Measurements from ENCODE around the gene SLC25A22. TPM values are rescaled to one million over a fixed set of nuclear protein-coding genes. Genes with fewer than 3 reads are reported as not detected.
A peak's percentile ranks its signal among the peaks of the same experiment; 100 is the strongest.

Gene SLC25A22
- polyA plus RNA-seq, 1 donor: 9.2 TPM

DNA sequence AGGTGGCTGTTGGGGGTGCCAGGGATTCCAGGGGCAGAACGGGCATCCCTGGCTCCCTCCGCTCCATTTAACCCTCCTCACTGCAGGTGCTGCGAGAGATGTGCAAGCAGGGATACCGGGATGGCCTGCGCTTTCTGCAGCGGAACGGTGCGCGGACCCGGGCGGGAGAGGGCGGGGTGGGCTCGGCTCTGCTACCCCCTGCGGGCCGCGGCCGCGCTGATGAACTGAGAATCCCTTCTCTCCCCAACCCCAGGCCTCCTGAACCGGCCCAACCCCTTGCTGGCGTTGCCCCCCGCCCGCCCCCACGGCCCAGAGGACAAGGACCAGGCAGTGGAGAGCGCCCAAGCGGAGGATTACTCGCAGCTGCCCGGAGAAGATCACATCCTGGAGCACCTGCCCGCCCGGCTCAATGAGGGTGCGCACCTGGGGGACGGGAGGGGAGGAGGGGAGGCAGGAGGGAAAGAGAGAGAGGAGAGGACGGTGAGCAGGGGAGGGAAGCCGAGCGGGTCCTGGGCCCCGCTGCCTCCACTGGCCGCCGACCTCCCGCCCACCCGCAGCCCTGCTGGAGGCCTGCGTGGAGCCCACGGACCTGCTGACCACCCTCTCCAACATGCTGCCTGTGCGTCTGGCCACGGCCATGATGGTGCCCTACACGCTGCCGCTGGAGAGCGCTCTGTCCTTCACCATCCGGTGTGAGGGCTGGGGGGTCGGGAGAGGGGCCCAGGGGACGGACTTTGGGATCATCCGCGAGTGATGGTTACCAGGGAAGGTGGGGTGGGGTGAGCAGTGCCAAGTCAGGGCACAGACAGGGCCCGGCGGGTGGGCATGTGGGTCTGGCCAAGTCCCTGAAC, 25.6 kb upstream of the SLC25A22 start:
- DNase-seq (ENCODE audit: low read depth): no peak

DNA sequence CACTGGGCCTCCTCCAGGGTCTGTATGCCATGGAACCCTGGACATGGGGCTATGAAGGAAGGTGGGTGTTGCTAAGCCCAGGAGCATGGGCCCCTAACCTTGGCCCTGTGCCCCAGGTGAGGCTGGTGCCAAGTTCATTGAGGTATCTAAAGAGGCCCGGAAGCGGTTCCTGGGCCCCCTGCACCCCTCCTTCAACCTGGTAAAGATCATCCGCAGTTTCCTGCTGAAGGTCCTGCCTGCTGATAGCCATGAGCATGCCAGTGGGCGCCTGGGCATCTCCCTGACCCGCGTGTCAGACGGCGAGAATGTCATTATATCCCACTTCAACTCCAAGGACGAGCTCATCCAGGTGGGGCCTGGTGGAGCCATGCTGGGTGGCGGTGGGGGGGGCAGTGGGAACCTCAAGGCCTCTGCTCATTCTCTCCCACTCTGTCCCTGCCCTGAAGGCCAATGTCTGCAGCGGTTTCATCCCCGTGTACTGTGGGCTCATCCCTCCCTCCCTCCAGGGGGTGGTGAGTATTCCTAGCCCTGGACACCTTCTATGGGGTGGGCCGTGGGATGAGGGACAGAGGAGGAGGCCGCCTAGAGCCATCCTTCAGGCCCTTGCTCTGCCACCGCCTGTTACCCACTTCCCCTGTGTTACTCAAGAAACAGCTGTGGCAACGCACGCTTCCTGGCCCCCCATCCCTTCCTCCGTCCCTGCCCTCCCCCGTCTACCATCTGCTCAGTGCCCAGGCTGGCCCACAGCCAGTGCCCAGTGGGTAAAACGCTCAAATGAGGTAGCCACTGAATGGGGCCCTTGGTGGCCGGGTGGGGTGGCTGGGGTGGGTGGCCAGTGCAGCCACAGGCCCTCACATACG, 23.7 kb upstream of the SLC25A22 start:
- DNase-seq (ENCODE audit: low read depth): no peak

DNA sequence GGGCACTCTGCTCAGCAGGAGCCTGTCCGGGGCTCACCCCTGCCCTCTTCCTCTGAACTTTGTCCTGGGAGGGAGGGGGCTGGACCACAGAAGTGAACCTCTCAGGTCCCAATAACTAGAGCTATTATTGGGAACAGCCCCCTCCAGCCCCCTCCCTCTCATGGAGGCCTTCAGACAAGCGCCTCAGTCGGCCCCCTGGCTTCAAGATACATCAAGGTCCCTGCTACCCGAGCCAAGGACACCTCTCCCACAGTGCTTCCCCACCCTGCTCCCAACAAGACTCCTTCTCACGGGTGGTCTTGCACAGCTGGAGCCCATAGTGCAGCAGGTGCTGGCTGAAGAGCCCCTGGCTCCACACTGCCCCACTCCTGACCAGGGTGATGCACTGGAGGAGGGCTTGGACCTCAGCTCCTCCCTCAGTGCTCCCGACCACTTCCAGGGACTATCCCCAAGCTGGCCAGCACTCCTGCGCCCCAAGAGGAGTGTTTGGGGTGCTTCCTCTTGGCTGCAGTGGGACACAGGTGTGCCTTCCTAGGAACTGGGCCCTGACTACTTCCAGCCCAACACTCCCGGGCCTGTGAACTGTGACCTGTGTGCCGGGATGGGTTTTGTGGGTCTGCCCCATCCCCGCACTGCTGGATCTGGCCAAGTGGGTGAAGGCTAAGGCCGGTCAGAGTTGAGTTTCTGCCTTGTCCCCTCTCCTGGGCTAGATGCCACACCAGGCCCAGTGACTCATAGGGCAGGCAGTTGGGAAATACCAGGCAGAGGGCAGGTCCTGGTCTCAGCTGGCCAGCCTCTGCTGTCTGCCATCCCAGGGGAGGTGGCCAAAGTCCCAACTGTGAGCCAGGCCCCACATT, 22.8 kb upstream of the SLC25A22 start:
- no peak for DNase-seq (ENCODE audit: low read depth)

DNA sequence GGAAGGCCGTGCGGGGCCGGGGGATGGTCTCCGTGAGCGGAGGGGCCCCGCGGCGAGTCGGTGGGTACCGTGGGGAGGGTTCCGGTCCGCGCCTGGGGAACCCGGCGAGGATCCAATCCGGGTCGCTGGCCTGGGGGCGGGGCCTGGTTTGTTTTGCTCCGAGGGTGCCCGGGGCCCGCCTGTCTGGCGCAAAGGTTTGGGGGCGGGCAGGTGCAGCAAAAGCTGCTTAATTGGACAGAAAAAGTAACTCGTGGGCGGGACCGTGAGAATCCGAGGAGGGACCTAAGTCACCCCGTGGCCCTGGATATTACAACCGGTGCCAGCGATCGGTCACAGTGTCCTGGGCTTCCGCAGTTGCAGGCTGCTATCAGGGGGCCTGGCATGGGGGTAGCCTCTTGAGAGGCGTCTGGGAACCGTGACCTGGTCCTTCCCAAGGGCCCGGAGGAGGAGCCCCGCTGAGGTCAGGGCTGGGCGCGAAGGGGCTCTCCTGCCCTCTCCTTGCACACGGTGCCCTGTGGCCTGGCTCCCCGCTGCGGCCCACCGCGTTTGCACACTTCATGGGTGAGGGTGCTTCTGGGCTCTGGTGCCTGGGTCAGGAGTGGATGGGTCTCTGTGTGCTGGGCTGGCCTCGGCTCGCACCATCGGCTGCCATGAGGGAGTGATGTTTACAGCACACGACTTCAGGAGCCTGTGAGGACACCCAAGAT, 22.0 kb upstream of the SLC25A22 start:
- no peak for DNase-seq (ENCODE audit: low read depth)

DNA sequence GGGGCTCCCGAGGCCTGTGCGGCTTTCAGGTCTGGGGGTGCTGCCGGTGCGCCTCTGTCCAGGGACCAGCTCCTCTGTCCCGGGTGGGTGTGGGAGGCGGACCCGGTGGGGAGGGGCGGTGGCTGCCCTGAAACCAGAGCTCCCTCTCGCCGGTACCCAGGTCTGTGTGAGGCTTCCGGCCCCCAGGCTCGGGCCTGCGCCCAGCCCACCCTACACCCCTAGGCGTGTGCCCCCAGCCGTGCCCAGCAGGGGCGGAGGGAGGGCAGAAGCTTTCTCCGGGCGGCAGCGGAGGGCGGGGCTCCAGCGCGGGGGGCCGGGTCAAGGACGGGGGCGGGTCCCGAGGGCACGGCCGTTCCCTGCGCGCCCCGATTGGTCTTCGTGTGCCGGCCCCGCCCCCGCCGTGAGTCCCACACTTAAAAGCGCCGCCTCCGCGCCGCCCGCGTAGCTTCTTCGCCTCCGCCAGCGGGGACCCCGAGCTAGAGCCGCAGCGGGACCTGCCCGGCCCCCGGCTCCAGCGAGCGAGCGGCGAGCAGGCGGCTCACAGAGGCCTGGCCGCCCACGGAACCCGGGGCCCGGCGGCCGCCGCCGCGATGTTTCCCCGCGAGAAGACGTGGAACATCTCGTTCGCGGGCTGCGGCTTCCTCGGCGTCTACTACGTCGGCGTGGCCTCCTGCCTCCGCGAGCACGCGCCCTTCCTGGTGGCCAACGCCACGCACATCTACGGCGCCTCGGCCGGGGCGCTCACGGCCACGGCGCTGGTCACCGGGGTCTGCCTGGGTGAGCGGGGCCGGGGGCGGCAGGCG, 21.2 kb upstream of the SLC25A22 start:
- no peak for DNase-seq (ENCODE audit: low read depth)

DNA sequence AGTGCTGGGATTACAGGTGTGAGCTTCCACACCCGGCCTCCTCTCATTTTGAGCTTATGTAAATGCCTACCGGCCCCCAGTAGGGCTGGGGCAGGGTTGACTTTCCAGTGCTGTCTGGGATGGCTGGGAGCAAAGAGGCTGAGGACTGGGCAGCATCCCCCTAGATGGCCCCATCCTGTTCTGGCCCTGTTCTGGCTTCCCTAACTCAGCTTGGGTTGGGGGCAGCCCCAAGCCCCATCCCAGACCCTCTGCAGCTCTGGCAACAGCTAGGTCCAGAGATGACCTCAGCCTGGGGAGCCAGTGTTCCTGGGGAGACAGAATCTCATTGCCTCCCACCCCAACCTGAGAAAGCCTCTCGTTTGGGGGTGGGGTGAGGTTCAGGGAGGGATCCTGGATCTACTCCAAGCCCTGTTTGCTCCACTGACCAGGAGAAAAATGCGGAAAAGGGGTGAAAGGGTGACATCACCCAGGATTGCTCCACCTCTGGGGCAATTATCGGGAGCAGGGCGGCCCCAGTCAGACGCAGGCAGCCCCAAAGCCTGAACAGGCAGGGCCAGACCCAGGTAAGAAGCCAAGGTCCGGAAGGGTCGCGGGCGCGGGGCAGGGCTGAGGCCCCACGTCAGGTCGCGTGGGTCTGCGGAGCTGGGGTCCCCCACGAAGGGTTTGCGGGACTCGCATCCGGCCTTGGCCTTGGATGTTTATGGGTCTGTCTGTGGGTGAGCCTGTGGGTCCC, 20.5 kb upstream of the SLC25A22 start, which contains the start of gene PNPLA2:
Gene PNPLA2 (plus strand): TSS at position 519 of the 733 bp plus-strand sequence. CDS start 805 bp downstream, outside the sequence.
- DNase-seq (ENCODE audit: low read depth): no peak

DNA sequence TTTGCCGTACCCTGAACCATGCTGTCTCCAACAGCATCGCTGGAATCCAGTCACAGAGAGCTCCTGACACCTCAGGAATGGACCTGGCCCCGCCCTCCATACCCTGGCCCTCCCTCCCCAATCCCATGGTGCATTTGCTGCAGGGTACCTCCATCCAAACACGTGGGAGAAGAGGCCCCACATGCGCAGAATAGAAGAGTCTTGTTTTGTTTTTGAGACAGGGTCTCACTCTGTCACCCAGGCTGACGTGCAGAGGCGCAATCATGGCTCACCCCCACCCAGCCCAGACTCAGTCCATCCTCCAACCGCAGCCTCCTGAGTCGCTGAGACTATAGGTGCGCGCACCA, 18.3 kb upstream of the SLC25A22 start:
- DNase-seq (ENCODE audit: low read depth): no peak

DNA sequence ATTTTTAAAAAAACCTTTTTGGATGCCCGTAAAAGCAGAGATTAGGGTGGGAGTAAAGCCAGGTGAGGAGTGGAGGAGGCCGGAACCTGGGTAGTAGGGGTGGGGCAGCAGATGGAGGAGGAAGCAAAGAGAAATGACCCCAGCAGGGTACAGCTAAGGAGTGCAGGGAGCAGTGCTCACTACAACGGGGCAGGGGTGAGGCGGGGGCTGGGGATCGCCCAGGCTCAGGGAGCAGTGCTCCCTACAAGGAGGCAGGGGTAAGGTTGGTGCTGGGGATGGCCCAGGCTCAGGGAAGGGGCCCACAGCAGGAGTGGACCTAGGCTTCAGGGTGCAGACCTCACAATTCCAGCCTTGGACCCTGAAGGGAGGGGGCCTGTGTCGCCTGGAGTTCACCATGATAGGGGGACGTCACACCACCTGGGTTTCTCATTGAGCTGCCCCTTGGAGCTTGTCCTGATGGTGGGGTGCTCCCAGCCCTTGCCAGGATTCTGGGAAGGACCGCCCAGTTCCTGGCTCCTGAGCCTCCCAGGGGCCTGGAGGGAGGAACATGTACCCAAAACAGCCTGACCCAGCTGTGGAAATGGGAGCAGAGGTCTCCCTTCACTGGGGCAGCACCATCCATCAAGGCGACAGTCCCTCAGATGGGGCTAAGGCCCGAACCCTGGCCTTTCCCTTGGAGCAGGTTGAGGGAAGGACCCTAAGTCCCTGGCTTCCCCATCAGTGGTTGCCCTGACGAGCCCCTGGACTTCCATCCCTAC, 17.8 kb upstream of the SLC25A22 start:
- DNase-seq (ENCODE audit: low read depth): no peak

DNA sequence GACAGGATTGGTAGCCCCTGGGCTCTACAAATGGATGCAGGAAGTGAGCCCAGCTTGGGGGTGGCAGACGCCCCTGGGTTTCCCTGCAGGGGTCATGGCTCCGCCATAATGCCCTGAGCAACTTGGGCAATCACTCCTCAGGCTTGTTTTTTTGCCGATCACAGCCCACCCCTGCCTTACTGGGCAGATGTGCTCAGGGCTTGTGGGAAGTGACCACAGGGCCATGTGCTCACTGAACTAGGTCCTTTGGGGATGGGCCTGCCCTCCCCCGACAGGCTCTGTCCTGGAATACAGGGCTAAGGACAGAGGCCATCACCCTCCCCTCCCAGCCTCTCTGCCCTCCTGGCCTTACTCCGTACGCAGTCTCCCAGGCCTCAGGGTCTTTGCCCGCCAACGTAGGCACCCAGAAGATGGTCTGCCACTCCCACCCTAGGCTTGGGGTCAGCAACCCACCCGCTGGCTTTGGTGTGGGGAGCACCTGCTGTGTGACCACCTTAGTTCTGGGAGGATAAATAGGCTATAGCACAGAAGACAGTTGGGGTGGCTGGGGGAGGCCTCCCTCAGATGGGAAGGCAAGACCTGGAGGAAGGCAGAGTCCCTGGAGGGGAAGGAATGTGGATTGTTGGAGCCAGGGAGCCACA, 15.5 kb upstream of the SLC25A22 start:
- DNase-seq (ENCODE audit: low read depth): no peak

DNA sequence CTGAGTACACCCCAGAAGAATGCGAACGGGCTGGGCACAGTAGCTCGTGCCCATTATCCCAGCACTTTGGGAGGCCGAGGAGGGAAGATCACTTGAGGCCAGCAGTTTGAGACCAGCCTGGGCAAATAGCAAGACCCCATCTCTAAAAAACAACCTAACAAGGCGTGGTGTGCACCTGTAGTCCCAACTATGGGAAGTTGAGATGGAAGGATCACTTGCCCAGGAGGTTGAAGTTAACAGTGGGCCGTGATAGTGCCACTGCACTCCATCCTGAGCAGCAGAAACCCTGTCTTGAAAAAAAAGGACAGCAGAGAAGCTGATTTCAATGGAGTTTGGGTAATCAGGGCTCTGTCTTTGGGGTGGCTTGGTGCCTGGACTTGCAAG, 15.0 kb upstream of the SLC25A22 start:
- DNase-seq (ENCODE audit: low read depth): no peak

DNA sequence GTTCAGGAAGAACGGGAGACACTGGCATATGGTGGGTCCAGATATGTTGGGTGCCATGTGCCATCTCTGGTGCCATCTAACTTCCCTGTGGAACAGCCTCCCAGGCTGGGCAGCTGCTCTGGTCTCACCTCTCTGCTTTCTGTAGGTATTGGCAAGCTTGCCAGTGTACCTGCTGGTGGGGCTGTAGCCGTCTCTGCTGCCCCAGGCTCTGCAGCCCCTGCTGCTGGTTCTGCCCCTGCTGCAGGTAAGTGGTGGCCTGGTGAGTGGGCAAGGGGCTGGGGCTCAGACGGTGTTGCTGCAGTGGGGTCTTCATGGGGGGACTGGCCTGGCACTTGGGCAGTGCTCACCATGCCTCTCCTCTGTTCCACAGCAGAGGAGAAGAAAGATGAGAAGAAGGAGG, 14.3 kb upstream of the SLC25A22 start:
- DNase-seq (ENCODE audit: low read depth): no peak

DNA sequence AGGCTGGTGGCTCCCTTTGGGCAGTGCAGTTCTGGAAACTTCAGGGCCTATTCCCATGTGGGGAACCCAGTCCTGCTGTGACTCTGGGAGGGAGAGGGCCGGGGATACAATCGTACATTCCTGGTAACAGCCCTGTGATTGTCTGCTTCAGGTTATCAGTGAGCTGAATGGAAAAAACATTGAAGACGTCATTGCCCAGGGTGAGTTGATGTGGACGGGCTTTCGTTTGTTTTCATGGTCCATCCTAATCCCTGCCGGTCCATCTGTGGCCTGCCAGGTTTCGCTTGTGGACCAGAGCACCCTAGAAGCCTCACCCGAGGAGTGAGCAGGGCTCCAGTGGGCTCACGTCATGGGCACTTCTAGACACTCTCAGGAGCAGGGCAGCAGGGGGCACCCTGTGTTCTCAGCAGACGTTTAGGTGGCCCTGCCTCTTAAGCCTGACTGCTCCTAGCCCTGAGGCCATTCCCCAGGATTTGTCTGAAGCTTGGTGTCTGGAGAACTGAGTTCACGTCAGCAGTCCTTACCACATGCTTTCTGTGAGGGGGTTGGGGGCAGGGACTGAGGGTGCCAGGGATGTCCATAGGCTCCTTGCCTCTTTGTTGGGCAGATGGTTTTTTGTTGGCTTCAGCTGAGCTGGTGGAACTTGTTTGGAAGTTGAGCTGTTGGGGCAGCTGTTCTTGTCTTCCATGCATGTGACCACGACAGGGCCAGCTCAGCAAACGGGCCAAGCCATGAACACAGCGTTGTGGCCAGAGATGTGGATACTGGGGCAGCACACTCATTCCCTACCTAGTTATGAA, 13.6 kb upstream of the SLC25A22 start:
- no peak for DNase-seq (ENCODE audit: low read depth)

DNA sequence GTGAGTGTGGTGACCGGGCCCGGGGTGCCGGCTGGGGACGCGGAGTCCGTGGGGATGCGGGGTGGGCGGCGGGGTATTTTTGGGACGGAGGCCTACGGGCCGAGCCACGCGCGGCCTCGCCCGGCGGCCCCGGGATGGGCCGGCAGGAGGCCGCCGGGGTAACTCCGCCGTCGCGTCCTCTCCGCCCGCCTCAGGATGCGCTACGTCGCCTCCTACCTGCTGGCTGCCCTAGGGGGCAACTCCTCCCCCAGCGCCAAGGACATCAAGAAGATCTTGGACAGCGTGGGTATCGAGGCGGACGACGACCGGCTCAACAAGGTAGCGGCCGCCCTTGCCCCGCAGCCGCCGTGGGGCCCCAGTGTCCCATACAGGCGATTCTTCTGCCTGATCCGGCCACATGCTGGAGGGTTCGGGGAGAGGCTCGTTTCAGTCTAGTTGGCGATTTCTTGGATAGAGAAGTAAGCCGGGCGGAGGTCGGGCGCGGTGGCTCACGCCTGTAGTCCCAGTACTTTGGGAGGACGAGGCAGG, 12.0 kb upstream of the SLC25A22 start:
- no peak for DNase-seq (ENCODE audit: low read depth)

DNA sequence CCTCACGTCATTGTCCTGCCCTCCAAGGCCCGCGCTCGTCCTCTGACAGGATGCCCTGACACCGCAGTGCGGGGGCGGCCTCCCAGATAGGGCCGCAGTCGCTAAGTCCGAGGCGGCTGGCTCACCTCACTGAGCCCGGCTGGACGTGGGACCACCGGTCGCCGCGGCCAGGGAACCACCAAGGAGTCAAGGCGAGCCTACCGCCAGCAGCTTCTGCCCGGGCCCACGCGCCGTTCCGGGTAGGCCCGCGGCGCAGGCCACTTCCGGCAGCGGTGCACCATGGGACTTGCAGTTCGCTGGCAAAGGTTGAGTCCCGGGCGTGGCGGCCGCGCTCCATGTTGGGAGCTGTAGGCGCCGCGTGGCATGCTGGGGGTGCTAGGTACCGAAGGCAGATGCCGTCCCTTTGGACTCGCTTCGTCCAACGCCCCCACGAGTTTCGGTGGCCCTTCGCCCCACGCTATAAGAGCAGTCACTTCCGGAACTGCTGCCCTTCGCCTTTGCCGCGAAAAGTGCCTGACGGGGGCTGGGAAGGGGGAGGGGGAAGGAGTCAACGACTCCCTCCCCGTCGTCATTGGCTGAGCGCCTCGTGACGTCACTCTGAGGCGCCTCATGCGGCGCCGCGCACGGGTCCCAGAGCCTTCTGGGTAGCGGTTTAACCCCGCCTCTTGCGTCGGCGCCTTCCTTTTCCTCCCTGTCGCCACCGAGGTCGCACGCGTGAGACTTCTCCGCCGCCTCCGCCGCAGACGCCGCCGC, 11.4 kb upstream of the SLC25A22 start, which contains the start of gene RPLP2:
Gene RPLP2 (plus strand): TSS at position 681 of the 753 bp plus-strand sequence. CDS start 268 bp downstream, outside the sequence.
- DNase-seq (ENCODE audit: low read depth): peak; percentile 96

DNA sequence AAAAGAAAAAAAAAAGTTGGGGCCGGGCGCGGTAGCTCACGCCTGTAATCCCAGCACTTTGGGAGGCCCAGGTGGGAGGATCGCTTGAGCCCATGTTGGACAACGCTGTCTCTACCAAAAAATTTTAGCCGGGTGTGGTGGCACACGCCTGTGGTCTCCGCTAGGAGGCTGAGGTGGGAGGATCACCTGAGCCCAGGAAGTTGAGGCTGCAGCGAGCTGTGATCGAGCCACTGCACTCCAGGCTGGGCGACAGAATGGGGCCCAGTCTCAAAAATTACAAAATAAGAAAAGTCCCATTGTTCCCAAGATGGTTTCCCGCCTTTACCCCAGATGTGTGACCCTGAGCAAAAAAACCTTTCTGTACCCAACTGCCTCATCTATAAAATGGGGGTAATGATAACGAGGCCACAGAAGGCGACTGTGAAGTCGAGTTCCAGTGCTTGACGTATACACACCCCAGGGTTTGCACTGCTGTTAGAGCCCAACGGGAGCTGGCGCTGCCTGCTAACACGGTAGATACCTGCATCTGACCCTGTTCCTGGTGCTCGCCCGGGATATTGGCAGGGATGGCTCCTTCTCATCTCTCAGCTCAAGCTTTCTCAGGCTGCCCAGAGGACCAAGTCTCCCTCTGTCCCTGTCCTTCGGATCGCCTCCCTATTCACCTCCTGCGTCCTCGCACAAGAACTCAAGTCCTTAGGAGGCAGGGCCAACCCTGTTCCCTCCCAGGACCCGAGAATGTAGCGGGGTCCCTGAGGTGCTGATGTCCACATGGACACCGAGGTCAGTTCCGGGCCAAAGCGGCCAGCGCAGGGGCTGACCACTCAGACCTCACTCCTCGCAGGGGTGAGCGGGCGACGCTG, 10.6 kb upstream of the SLC25A22 start:
- no peak for DNase-seq (ENCODE audit: low read depth)

DNA sequence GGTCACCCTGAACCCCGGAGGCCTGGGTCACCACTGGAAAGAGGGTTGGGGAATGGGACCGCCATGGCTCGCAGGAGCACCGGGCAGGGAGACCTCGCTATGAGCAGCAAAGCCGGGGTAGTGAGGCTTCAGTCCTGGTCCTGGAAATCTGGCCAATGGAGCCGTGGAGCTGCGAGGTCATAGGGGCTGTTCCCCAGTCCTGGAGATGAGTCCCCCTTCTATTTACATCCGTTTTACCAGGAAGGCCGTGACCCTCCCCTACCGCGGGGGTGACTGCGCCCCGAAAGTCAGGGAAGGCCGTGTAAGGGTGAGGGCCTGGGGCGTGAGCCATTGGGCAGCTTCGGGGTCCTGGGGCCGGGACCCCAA, 6.5 kb upstream of the SLC25A22 start:
- no peak for DNase-seq (ENCODE audit: low read depth)
